Measurements from ENCODE around the gene KIAA1549. TPM values are rescaled to one million over a fixed set of nuclear protein-coding genes. Genes with fewer than 3 reads are reported as not detected.

The KIAA1549 gene
- polyA plus RNA-seq, 1 experiment, result 2.5 TPM

DNA sequence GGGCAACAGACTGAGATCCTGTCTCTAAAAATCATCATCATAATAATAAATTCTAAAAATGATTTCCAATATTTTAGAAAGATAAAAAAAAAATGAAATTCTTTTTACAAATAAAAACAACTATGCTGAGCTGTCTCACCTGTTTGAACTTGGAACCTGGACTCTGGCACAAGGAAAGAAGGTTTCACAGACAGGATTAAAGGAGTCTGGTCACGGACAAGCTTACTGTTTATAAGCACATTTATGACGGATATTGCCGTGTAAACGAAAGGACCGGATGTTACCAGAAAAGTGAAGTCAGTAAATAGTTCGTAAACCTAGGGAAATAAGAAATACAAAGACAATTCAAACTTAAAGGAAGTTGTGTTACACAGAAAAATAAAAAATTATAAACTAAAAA lies 70.2 kb downstream of the KIAA1549 start:
- DNase-seq (ENCODE audit: low read depth), result no peak
- 0 out of 2 replicates have a peak, but pooled peaks cover 1% of the 10 kb centered on the region for H3K36me3 ChIP-seq (ENCODE audit: control insufficient read depth, insufficient read depth, low read length)
- no peaks in the 10 kb centered on the region for H3K27me3 ChIP-seq (ENCODE audit: control insufficient read depth, insufficient read depth, low read length)
- CTCF ChIA-PET, result interaction anchor here (0.6 to 1.4 kb wide), 4 partner anchors 10 to 122 kb away, joined by 3 to 4 read pairs (median 4); no protein-coding TSS in a partner anchor
- TF ChIP-seq, protein P1, sequence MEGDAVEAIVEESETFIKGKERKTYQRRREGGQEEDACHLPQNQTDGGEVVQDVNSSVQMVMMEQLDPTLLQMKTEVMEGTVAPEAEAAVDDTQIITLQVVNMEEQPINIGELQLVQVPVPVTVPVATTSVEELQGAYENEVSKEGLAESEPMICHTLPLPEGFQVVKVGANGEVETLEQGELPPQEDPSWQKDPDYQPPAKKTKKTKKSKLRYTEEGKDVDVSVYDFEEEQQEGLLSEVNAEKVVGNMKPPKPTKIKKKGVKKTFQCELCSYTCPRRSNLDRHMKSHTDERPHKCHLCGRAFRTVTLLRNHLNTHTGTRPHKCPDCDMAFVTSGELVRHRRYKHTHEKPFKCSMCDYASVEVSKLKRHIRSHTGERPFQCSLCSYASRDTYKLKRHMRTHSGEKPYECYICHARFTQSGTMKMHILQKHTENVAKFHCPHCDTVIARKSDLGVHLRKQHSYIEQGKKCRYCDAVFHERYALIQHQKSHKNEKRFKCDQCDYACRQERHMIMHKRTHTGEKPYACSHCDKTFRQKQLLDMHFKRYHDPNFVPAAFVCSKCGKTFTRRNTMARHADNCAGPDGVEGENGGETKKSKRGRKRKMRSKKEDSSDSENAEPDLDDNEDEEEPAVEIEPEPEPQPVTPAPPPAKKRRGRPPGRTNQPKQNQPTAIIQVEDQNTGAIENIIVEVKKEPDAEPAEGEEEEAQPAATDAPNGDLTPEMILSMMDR (IDR thresholded peaks at IDR 0.05; ENCODE audit: insufficient read depth, low read depth, low read length), result no peak
- no peak overlapping the region for H3K4me3 ChIP-seq (ENCODE audit: low read depth, low read length)
- POLR2A ChIA-PET, result interaction anchor here (0.8 kb wide), 1 partner anchor 1465 kb away, joined by 23 read pairs; no protein-coding TSS in a partner anchor

DNA sequence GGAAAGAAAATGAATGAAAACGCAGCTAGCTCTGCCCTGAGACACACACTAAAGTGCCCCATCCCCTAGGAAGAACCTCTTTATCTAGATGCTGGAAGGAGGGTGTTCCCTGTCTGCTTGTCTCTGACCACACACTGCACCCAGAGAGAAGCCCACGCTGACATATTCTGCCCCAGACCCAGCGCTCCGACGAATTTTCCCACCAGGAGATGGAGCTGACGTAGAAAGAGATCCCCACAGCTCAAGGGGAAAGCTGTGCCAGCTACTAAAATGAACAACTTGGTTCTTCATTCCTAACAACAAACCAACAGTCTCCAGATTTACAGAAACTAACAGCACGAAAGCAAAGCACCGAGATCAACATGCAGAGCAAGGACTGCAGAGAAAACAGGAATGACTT lies 73.3 kb downstream of the KIAA1549 start:
- no peak overlapping the region for H3K4me3 ChIP-seq (ENCODE audit: low read depth, low read length)
- ChIA-PET CTCF (interaction anchor here (1.1 to 1.3 kb wide), 3 partner anchors 12 to 74 kb away, joined by 3 to 4 read pairs (median 4); no protein-coding TSS in a partner anchor), POLR2A (no interaction called here)
- H3K36me3 ChIP-seq (ENCODE audit: control insufficient read depth, insufficient read depth, low read length), result peaks cover 3% of the 10 kb centered on the region; the same call in 1 of the 2 replicates
- no peak for DNase-seq (ENCODE audit: low read depth)
- no peaks in the 10 kb centered on the region for H3K27me3 ChIP-seq (ENCODE audit: control insufficient read depth, insufficient read depth, low read length)
- TF ChIP-seq, protein P1 (IDR thresholded peaks at IDR 0.05; ENCODE audit: insufficient read depth, low read depth, low read length), result no peak

DNA sequence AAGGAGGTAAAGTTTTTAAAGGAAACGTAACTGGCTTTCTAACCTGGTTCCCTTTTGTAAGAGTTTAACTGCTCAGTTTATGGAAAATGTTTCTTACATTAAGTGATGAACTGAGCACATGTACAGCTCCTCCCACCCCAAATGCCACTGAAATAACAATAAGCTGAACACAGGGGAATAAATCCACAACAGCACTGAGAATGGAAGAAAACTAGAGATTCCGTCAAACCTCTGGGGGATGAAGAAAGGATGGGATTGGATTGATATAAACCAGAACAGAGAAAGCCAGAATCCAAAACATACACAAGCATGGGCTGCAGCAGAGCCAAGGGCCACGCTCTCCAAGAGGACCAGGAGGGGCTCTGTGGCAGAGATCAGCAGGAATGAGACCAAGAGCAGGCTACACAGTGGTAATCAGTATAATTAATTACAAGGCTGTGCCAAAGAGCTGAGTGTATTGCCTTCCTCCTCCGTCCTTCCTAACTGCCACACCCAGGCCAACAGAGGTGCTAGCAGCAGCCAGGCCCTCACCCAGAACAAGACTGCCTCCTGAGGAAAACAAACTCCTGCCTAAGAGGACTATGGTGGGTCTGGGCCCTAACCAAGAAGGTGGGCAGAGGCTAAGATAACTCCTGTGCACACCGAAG lies 73.9 kb downstream of the KIAA1549 start:
- no peak overlapping the region for H3K4me3 ChIP-seq (ENCODE audit: low read depth, low read length)
- no peaks in the 10 kb centered on the region for H3K27me3 ChIP-seq (ENCODE audit: control insufficient read depth, insufficient read depth, low read length)
- DNase-seq (ENCODE audit: low read depth), result no peak
- TF ChIP-seq, protein P1 (IDR thresholded peaks at IDR 0.05; ENCODE audit: insufficient read depth, low read depth, low read length), result no peak
- H3K36me3 ChIP-seq (ENCODE audit: control insufficient read depth, insufficient read depth, low read length), result peaks cover 3% of the 10 kb centered on the region; the same call in 1 of the 2 replicates
- POLR2A ChIA-PET, result no interaction called here
- CTCF ChIA-PET, result interaction anchor here (1.2 to 1.8 kb wide), 2 partner anchors 11 to 12 kb away, joined by 3 to 4 read pairs; no protein-coding TSS in a partner anchor

DNA sequence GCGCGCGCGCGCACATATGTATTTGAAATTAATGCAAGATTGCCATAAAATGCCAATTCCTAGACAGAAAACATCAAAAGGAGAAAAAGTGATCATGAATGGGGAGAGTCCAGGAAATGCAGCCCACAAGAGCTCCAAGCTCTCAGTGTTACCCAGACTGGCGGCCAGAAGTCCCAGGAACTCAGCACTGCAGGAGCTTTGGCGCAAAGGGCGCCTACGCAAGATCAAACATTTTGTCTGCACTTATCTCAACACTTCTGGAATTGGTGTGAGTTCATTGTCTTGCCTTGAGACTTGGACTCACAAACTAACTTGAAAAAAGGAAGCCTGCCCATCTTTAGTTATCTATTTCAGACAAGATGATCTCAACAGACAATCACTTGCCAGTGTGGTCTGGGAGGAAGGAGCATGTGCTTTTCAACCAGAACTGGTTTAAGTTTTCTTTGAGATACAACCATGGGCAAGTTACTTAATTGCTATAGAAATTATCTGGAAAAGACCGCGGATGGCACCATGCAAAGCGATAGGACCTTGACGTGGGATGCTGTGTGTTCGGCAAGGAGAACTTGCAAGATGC lies 77.2 kb downstream of the KIAA1549 start:
- CTCF ChIA-PET, result interaction anchor here (1.1 kb wide), 1 partner anchor 17 kb away, joined by 3 read pairs; no protein-coding TSS in a partner anchor
- no peak overlapping the region for H3K4me3 ChIP-seq (ENCODE audit: low read depth, low read length)
- no peak for DNase-seq (ENCODE audit: low read depth)
- POLR2A ChIA-PET, result no interaction called here
- H3K36me3 ChIP-seq (ENCODE audit: control insufficient read depth, insufficient read depth, low read length), result peaks cover 3% of the 10 kb centered on the region; the same call in 1 of the 2 replicates
- TF ChIP-seq, protein P1 (IDR thresholded peaks at IDR 0.05; ENCODE audit: insufficient read depth, low read depth, low read length), result no peak
- H3K27me3 ChIP-seq (ENCODE audit: control insufficient read depth, insufficient read depth, low read length), result no peaks in the 10 kb centered on the region

DNA sequence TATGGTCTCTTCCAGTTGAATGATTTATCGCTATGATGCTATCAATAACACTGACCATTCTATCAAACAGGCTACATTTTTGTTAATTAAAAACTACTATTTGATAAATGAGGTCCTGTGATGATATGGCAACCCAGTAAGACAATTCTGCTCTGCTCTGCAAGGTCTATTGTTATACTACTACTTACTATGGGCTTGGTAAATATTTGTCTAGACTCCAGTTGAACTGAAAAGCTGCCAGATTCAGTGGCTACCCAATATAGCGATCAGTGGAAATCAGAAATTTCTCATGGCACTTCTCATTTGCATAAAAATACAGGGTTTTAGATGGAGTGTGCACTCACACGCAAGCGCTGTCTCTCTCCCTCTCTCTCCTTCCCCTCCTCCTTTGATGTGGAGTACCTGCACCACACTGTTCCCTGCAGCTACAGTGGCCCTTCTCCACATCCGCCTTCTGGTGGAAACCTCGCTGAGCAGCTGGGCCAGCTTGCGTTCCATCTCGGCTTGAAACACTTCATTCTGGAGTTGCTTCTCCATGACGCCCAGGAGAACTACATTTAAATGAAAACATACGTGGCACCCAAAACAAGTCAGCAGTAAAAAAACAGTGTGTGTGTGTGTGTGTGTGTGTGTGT lies 77.9 kb downstream of the KIAA1549 start:
- no peaks in the 10 kb centered on the region for H3K27me3 ChIP-seq (ENCODE audit: control insufficient read depth, insufficient read depth, low read length)
- H3K4me3 ChIP-seq (ENCODE audit: low read depth, low read length), result no peak overlapping the region
- TF ChIP-seq, protein P1 (IDR thresholded peaks at IDR 0.05; ENCODE audit: insufficient read depth, low read depth, low read length), result no peak
- ChIA-PET CTCF (interaction anchor here (1.1 kb wide), 1 partner anchor 17 kb away, joined by 3 read pairs; no protein-coding TSS in a partner anchor), POLR2A (no interaction called here)
- DNase-seq (ENCODE audit: low read depth), result no peak
- peaks cover 4% of the 10 kb centered on the region; the same call in 1 of the 2 replicates for H3K36me3 ChIP-seq (ENCODE audit: control insufficient read depth, insufficient read depth, low read length)
